Loucy (cell line): ENCODE data around the gene KCNMA1.

ENCODE experiments used
- H2AFZ ChIP-seq: fragments of 200-600 bp; sonication (generic); 2 replicates; pipeline ENCODE4 v1.6.0; 2016; ENCODE audit warnings: antibody characterized with exemption, mild to moderate bottlenecking, low read length, moderate library complexity
- H3F3A ChIP-seq: fragments of 200-600 bp; 2 replicates; pipeline ENCODE4 v1.6.0; 2016; ENCODE audit warnings: antibody characterized with exemption, low read depth, mild to moderate bottlenecking
- H3K27me3 ChIP-seq: fragments of 200-600 bp; sonication (generic); 2 replicates; pipeline ENCODE4 v1.6.1; 2014; ENCODE audit warnings: low read length, mild to moderate bottlenecking; ENCODE audit not compliant: insufficient read depth, poor library complexity, severe bottlenecking
- H3K36me3 ChIP-seq: fragments of 200-600 bp; sonication (generic); 2 replicates; pipeline ENCODE4 v1.6.1; 2016; ENCODE audit warnings: low read length; ENCODE audit not compliant: insufficient read depth
- H3K4me1 ChIP-seq: fragments of 200-600 bp; sonication (generic); 2 replicates; pipeline ENCODE4 v1.5.1; 2014; ENCODE audit warnings: low read length, mild to moderate bottlenecking; ENCODE audit not compliant: insufficient read depth, poor library complexity, severe bottlenecking
- H3K4me2 ChIP-seq: fragments of 200-600 bp; sonication (generic); 2 replicates; pipeline ENCODE4 v1.6.0; 2014; ENCODE audit warnings: antibody characterized with exemption, low read length, low read depth, mild to moderate bottlenecking; ENCODE audit not compliant: poor library complexity, severe bottlenecking
- H3K4me3 ChIP-seq: fragments of 200-600 bp; sonication (generic); 2 replicates; pipeline ENCODE4 v1.5.1; 2014; ENCODE audit warnings: low read length, mild to moderate bottlenecking, mixed read lengths; ENCODE audit not compliant: poor library complexity, severe bottlenecking
- H3K79me2 ChIP-seq: fragments of 200-600 bp; sonication (generic); 2 replicates; pipeline ENCODE4 v1.6.1; 2014; ENCODE audit warnings: low read length; ENCODE audit not compliant: insufficient read depth
- H3K9ac ChIP-seq: fragments of 200-600 bp; sonication (generic); 2 replicates; pipeline ENCODE4 v1.6.0; 2014; ENCODE audit warnings: mild to moderate bottlenecking, low read depth, low read length, moderate library complexity; ENCODE audit not compliant: poor library complexity, severe bottlenecking
- H3K9me2 ChIP-seq: fragments of 200-600 bp; sonication (generic); replicated peaks from 2 replicates; pipeline ENCODE4 v1.6.1; 2016; ENCODE audit warnings: low read depth, low read length, mixed read lengths
- H3K9me3 ChIP-seq: fragments of 200-600 bp; sonication (generic); 2 replicates; pipeline ENCODE4 v1.6.1; 2014; ENCODE audit warnings: mild to moderate bottlenecking, antibody characterized with exemption, low read length, low read depth; ENCODE audit not compliant: insufficient read depth
- H4K20me1 ChIP-seq: fragments of 200-600 bp; sonication (generic); 2 replicates; pipeline ENCODE4 v1.6.0; 2014; ENCODE audit warnings: antibody characterized with exemption, low read length, mild to moderate bottlenecking; ENCODE audit not compliant: insufficient read depth, poor library complexity, severe bottlenecking
- EZH2phosphoT487 ChIP-seq: fragments of 200-600 bp; IDR thresholded peaks from 2 replicates; pipeline ENCODE4 v1.6.1; 2018; ENCODE audit warnings: antibody characterized with exemption, mild to moderate bottlenecking, moderate library complexity, borderline replicate concordance
- TF ChIP-seq, protein P1 (sequence below): fragments of 200-600 bp; sonication (generic); conservative IDR thresholded peaks from 2 replicates; pipeline ENCODE4 v1.5.1; 2014; ENCODE audit warnings: mild to moderate bottlenecking, antibody characterized with exemption, low read length

KCNMA1 gene

DNA sequence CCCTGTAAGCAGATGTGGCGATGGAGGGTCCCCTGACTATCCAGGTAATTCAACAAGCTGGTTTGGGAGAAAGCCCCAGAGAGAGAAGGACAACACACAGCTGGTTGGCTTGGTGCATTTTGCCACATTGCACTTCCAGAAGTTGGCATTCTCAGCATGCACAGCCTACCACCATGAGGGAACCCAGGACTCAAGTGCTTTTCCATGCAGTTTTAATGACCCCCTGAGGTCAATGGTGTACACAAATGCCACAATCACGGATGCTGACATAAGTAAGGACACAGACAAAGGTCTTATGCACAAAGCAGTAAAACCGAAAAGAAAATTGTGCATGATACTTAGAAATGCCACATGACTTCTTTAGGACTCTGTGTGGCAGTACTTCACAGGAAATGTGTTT lies 645.1 kb downstream of the KCNMA1 start:
- Histone ChIP-seq H3K36me3 (no peaks in the 10 kb centered on the region), H3K79me2 (no peaks in the 10 kb centered on the region), H3K9me2 (no peaks in the 10 kb centered on the region), H2AFZ (no peak overlapping the region), H3F3A (no peaks in the 10 kb centered on the region), H3K4me3 (no peak overlapping the region), H4K20me1 (no peaks in the 10 kb centered on the region), H3K9ac (no peak overlapping the region), H3K4me1 (no peaks in the 10 kb centered on the region), H3K27me3 (no peaks in the 10 kb centered on the region), H3K9me3 (no peaks in the 10 kb centered on the region), H3K4me2 (no peak overlapping the region)
- TF ChIP-seq, protein P1, sequence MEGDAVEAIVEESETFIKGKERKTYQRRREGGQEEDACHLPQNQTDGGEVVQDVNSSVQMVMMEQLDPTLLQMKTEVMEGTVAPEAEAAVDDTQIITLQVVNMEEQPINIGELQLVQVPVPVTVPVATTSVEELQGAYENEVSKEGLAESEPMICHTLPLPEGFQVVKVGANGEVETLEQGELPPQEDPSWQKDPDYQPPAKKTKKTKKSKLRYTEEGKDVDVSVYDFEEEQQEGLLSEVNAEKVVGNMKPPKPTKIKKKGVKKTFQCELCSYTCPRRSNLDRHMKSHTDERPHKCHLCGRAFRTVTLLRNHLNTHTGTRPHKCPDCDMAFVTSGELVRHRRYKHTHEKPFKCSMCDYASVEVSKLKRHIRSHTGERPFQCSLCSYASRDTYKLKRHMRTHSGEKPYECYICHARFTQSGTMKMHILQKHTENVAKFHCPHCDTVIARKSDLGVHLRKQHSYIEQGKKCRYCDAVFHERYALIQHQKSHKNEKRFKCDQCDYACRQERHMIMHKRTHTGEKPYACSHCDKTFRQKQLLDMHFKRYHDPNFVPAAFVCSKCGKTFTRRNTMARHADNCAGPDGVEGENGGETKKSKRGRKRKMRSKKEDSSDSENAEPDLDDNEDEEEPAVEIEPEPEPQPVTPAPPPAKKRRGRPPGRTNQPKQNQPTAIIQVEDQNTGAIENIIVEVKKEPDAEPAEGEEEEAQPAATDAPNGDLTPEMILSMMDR, result peak; percentile 25
- no peak for TF ChIP-seq EZH2phosphoT487

DNA sequence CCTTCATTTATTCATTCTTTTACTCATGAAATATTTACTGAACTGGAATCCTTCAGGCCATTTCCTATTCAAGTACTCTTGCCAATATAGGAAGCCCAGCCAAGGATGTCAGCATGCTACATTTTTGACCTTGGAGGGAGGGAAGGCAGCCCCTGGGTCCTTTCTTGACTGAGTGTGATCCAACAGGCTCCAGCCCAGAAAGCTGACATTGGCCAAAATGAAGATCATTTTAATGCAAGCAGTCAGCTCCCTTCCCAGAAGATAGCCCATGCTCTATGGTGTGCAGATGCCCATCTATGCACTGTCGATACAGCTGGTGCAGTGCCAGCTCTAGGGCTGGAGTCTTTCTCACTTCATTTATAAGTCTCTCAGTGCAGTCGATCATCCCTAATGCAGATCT lies 646.0 kb downstream of the KCNMA1 start:
- Histone ChIP-seq H2AFZ (no peak overlapping the region), H3K9me2 (no peaks in the 10 kb centered on the region), H4K20me1 (no peaks in the 10 kb centered on the region), H3K4me1 (no peaks in the 10 kb centered on the region), H3K36me3 (no peaks in the 10 kb centered on the region), H3K4me3 (no peak overlapping the region), H3K9ac (no peak overlapping the region), H3K4me2 (no peak overlapping the region), H3K79me2 (no peaks in the 10 kb centered on the region), H3K9me3 (no peaks in the 10 kb centered on the region), H3K27me3 (no peaks in the 10 kb centered on the region), H3F3A (no peaks in the 10 kb centered on the region)
- TF ChIP-seq, protein P1, result no peak
- TF ChIP-seq EZH2phosphoT487, result no peak

DNA sequence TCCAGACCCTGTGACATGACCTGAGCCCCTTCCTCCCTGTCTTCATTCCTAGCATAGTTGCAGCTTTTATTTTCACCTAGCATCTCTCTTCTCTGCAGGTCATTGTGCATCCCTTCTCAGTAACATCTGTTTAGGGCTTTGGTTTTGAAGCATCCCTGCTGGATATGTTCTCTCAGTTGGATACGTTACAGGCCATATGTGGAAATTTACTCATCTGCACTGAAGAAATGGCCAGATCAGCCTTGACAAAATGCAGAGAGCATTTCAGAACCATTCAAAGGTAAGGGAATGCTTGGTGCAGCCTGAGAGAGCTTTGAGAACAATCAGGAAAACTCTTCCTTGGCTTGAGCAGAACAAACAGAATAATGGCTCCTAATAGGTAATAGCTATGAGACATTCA lies 647.0 kb downstream of the KCNMA1 start:
- TF ChIP-seq, protein P1, result no peak
- no peak for TF ChIP-seq EZH2phosphoT487
- Histone ChIP-seq H2AFZ (no peak overlapping the region), H3K9me2 (no peaks in the 10 kb centered on the region), H3K27me3 (no peaks in the 10 kb centered on the region), H3K4me3 (no peak overlapping the region), H3K4me1 (no peaks in the 10 kb centered on the region), H3K9ac (no peak overlapping the region), H4K20me1 (no peaks in the 10 kb centered on the region), H3K9me3 (no peaks in the 10 kb centered on the region), H3K79me2 (no peaks in the 10 kb centered on the region), H3K4me2 (no peak overlapping the region), H3F3A (no peaks in the 10 kb centered on the region), H3K36me3 (no peaks in the 10 kb centered on the region)
